Embryonic facial prominence (tissue), 1 donor: ENCODE measurements around the gene AXIN1.

Experiments used
- DNase-seq: peaks from one replicate; pipeline ENCODE4 v3.0.0-alpha.2; 2016; ENCODE audit errors: extremely low spot score

The AXIN1 gene

GRCh38 chr16:242281-242680 lies 110.2 kb downstream of the AXIN1 start:
- DNase-seq: no peak

- no peak for DNase-seq
These were observed 112.0 kb downstream of the AXIN1 start for GRCh38 chr16:240559-240958.

DNA sequence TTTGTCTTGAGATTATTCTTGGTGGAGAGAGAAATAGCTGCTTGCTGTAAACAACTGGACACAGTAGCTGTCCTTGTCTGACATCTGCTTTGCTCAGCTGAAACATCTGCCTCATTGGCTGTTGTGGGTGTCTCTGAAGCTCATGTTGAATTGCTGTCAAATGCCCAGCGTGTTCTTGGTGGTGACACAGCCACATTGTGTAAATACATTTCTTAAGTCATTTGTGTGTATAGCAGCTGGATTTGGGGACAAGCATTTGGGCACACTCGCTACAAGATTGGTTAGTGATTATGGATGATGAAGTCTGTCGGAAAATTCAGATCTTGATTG lies 112.6 kb downstream of the AXIN1 start:
- DNase-seq: no peak
